Stimulated activated effector memory CD8-positive, alpha-beta T cell treated with anti-CD3 and anti-CD28 coated beads, Interleukin-12 subunit alpha, Interleukin-12 subunit beta, amount 100 ng/mL, for 72 hours (primary cell): Measurements from ENCODE around the gene CPNE5.
A peak's percentile ranks its signal among the peaks of the same experiment; 100 is the strongest.

Experiments
- ATAC-seq: fragments of 150-1000 bp; cut with Tn5 transposase; 2 replicates; pipeline ENCODE4 v1.10.0; 2021
- DNase-seq, 2 donors: peaks; one replicate each; pipeline ENCODE4 v3.0.0; 2021 to 2022; ENCODE audit warnings: low spot score in 2 of 2
- H3K27ac Mint-ChIP-seq: one replicate; pipeline ENCODE4 v1.8.0; 2022; ENCODE audit warnings: mild to moderate bottlenecking, mixed read lengths
- H3K36me3 Mint-ChIP-seq: one replicate; pipeline ENCODE4 v1.8.0; 2022; ENCODE audit warnings: mild to moderate bottlenecking, mixed read lengths
- H3K4me1 Mint-ChIP-seq: one replicate; pipeline ENCODE4 v1.8.0; 2022; ENCODE audit warnings: mixed read lengths
- H3K4me3 Mint-ChIP-seq: one replicate; pipeline ENCODE4 v1.8.0; 2022; ENCODE audit warnings: mild to moderate bottlenecking, mixed read lengths
- H3K9me3 Mint-ChIP-seq: one replicate; pipeline ENCODE4 v1.8.0; 2022; ENCODE audit warnings: mixed read lengths

Gene CPNE5

DNA sequence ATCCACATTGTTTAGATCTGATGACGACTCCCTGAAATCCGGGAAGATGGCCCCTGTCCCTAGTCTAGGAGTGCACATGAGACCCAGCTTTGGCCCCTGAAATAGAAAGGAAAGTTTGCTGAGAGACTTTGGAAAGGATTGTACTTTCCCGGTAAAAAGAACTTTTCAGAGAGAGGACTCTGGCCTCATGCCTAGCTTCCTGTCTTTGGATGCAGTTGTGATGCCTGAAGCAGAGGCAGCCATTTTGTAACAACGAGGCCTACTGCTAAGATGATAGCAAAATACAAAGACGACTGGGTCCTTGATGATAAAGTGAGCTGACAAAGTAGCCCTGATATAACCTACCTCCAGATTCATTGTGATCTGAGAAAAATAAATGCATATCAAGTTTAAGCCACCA lies 6.9 kb downstream of the CPNE5 start:
- ATAC-seq (no peak), DNase-seq (no peak)
- H3K27ac Mint-ChIP-seq = no peak overlapping the region
- peaks cover 8% of the 10 kb centered on the region for H3K4me1 Mint-ChIP-seq
- H3K9me3 Mint-ChIP-seq = no peaks in the 10 kb centered on the region
- H3K4me3 Mint-ChIP-seq = no peak overlapping the region
- no peaks in the 10 kb centered on the region for H3K36me3 Mint-ChIP-seq

DNA sequence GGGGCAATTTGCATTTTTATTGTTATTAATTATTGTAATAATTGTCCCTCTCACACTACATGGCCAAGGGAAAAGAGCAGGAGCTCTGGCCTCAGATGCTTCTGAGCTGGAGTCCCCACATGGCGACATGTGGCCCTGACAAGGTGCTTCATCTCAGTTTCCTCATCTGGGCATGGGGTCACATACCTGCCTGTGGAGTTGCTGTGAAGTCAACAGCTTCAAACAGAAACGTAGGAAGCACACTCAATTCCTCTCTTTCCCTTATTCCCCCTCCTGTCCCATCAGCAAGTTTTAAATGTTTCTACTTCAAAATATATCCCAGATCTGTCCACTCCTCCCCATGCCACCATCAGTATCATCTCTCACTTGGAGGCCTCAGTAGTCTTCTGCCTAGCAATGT lies 8.7 kb downstream of the CPNE5 start:
- ATAC-seq = no peak
- no peak for DNase-seq
- no peak overlapping the region for H3K4me3 Mint-ChIP-seq
- no peaks in the 10 kb centered on the region for H3K36me3 Mint-ChIP-seq
- H3K27ac Mint-ChIP-seq = no peak overlapping the region
- no peaks in the 10 kb centered on the region for H3K9me3 Mint-ChIP-seq
- peaks cover 10% of the 10 kb centered on the region for H3K4me1 Mint-ChIP-seq

DNA sequence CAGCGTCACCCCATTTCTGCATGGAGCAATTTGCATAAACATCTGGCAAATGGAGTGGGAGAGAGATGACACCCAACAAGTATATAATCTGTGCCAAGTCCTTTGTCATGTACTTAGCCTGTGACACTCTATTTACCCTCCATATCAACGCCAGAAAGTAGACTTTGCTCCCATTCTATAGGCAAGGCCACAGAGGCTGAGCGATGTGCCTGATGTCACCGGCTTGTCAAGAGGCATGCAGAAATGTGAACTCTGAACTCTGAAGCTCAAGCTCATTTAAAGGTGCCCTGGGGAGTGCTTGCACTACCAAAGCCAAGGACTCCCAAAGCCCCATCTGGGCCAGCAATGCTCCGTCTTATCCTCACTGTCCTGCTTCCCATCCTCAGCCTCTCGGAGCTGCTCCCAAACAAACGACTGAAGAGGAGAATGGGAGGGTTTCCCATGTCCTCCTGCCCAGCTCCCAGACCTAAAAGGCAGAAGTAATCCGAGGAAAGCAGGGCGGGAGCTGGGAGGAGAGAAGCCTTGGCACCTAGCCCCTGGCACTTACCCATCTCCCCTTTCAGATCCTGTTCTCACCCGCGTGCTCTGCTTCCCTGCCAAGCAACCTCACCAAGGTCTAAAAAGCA lies 9.2 kb downstream of the CPNE5 start:
- ATAC-seq (no peak), DNase-seq (no peak)
- no peaks in the 10 kb centered on the region for H3K36me3 Mint-ChIP-seq
- H3K4me1 Mint-ChIP-seq = peaks cover 10% of the 10 kb centered on the region
- no peaks in the 10 kb centered on the region for H3K9me3 Mint-ChIP-seq
- H3K27ac Mint-ChIP-seq = no peak overlapping the region
- no peak overlapping the region for H3K4me3 Mint-ChIP-seq

DNA sequence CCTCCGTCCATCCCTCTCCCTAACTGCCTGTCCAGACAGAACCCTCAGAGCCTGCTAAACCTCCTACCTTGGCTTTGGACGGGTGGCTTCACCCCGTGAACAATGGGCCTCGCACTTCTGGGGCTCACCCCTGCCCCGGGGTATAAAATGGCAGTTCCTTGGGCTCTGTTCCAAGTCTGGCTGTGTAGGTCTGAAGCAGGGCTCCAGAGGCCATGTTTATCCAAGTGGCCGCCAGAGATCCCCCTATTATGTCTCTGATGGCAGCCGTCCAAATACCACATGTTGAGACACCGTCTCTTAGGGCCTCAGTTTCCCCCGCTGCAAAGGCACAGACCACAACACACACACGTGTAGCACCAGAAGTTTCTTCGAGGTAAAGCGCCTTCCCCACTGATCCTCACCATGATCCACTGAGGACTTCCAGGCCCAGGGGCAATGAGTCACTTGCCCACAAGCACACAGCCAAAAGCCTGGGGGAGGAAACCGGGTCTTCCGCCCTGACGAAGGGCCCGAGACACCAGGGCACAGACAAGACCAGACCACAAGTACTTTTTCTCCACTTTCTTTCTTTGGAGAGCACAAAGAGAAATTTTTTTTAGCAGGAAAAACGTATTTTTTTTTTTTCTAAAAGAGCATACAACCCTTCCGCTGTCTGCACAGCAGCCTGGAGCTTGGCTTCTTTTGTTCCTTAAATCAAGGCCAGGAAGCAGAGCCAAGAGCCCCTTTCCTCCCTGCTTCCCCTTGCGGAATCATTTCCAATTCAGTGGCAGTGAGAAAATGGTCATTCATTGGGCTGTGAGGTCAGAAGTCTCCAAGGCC lies 11.8 kb downstream of the CPNE5 start:
- H3K27ac Mint-ChIP-seq = no peak overlapping the region
- peaks cover 10% of the 10 kb centered on the region for H3K4me1 Mint-ChIP-seq
- peak; percentile 73 for ATAC-seq
- no peaks in the 10 kb centered on the region for H3K9me3 Mint-ChIP-seq
- DNase-seq = no peak
- H3K4me3 Mint-ChIP-seq = no peak overlapping the region
- H3K36me3 Mint-ChIP-seq = no peaks in the 10 kb centered on the region

DNA sequence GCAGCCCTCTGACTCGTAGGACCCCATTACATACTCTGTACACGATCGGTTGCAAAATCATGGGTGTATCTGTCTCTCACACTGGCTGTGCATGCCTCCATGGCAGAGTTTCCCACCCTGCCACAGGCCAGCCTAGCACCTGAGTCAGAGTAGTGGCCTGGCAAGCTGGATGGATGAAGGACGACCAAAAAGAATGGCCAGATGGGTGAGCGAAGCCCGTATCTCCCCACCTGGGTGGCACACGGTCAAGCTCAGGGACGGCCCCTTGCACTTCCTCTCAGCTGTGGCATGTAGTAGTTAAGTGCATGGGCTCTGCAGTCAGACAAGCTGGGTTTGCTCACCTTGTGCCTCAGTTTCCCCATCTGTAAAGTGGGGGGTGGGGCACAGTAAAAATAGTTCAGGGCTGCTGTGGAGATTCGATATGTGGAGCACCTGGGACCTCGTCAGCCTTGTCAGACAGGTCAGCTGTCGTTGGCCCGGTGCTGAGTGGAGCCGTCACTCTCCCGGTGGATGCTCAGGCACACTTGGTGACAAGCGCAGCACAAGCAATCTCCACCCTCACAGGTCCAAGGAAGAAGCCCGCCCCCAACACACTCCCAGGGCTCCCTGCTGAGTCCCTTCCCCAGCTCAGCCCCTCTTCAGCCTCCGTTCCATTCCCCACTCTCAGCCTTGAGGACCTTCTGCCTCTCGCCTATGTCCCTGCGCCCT lies 12.6 kb downstream of the CPNE5 start:
- H3K27ac Mint-ChIP-seq = peak overlapping the region; percentile 5
- peaks cover 10% of the 10 kb centered on the region for H3K4me1 Mint-ChIP-seq
- H3K36me3 Mint-ChIP-seq = no peaks in the 10 kb centered on the region
- ATAC-seq = no peak
- no peak for DNase-seq
- no peak overlapping the region for H3K4me3 Mint-ChIP-seq
- no peaks in the 10 kb centered on the region for H3K9me3 Mint-ChIP-seq

DNA sequence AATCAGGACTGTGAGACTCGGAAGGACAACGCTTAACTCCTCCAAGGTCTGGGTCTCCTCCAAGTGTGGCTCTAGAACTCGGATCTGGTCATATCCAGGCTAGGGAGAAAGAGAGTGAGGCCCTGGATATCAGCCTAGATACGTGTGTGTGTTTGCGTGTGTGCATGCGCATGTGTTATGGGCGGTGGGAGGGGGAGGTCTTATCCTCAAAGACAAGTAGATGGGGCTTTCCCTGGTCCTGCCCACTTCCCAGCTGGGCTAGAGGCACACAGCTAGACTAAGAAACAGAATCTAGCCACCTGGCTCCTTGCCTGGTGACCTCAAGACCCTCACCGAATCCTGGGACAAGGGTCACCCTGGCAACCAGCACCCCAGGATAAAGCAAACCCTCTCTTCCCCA lies 13.2 kb downstream of the CPNE5 start:
- ATAC-seq = no peak
- no peak overlapping the region for H3K4me3 Mint-ChIP-seq
- peak overlapping the region; percentile 5 for H3K27ac Mint-ChIP-seq
- no peaks in the 10 kb centered on the region for H3K9me3 Mint-ChIP-seq
- DNase-seq = no peak
- H3K36me3 Mint-ChIP-seq = no peaks in the 10 kb centered on the region
- H3K4me1 Mint-ChIP-seq = peaks cover 10% of the 10 kb centered on the region

DNA sequence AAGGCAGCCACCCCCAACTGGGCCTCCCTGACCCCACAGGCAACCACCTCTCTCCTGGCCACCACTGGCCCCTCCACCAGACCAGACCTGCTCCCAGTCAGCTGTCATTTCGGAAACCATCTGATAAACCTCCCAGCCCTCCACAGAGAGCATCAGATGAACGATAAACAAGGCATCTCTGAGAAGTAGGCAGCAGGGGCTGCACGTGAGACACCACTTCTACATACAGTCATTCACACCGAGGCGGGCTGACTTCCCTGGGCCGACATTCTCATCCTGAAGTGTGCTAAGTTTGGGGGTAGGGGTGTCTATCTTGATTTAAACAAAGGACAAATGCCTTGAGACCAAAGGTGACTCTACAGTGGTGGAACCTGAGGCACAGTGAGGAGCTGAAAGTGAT lies 13.8 kb downstream of the CPNE5 start:
- Mint-ChIP-seq H3K27ac (peak overlapping the region; percentile 38), H3K4me1 (peaks cover 10% of the 10 kb centered on the region), H3K36me3 (no peaks in the 10 kb centered on the region), H3K4me3 (no peak overlapping the region), H3K9me3 (no peaks in the 10 kb centered on the region)
- DNase-seq (no peak), ATAC-seq (no peak)

DNA sequence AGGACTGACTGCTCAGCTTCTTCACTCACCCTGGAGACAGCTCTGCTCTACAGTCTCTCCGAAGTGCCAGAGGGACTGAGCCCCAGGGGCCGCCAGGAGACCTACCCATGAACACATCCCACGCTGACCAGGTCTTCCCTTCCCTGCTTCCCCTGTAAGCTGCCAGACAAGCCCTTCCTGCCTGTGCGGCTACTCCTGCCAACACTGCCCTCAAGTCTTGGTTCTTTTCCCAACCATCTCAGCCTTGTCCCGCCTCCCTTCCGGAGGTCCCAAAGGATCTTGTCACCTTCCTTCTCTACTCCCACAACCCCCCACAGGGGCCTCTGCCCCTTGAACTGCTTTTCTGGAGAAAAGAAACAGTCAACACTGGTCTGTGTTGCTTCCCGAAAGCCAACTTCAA lies 15.0 kb downstream of the CPNE5 start:
- H3K4me1 Mint-ChIP-seq = peaks cover 10% of the 10 kb centered on the region
- ATAC-seq (no peak), DNase-seq (no peak)
- H3K4me3 Mint-ChIP-seq = no peak overlapping the region
- no peaks in the 10 kb centered on the region for H3K9me3 Mint-ChIP-seq
- no peak overlapping the region for H3K27ac Mint-ChIP-seq
- H3K36me3 Mint-ChIP-seq = no peaks in the 10 kb centered on the region

DNA sequence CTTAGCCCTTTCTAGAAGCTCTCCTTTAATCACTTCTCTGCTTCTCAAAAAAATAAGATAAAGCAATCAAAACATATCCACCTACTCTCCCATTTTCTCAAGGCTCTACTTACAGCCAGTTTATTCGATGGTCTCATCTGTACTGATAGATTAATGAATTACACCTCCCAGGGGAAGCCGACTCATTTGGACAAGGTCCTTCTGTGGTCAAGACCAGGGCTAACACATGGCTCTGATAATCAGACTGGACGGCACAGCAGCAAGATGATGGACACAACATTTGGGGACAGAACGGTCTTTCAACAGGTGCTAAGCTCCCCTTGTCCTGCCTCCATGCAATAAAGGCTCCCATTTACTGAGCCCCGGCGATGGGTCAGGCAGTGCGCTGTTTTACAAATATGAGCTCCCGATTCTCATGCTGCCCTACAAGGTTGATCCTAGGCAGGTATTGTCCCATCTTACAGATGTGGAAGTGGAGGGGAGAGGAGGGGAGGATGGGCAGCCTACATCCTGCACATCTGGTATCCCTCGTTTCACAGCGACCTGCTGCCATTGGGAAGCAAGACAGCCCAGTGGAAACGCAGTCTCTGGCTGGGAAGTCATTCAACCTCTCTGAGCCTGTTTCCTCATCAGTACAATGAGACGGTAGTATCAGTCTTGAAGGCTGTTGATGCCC lies 15.7 kb downstream of the CPNE5 start:
- H3K36me3 Mint-ChIP-seq = no peaks in the 10 kb centered on the region
- DNase-seq (no peak), ATAC-seq (no peak)
- no peak overlapping the region for H3K4me3 Mint-ChIP-seq
- no peak overlapping the region for H3K27ac Mint-ChIP-seq
- H3K4me1 Mint-ChIP-seq = peaks cover 10% of the 10 kb centered on the region
- H3K9me3 Mint-ChIP-seq = no peaks in the 10 kb centered on the region

DNA sequence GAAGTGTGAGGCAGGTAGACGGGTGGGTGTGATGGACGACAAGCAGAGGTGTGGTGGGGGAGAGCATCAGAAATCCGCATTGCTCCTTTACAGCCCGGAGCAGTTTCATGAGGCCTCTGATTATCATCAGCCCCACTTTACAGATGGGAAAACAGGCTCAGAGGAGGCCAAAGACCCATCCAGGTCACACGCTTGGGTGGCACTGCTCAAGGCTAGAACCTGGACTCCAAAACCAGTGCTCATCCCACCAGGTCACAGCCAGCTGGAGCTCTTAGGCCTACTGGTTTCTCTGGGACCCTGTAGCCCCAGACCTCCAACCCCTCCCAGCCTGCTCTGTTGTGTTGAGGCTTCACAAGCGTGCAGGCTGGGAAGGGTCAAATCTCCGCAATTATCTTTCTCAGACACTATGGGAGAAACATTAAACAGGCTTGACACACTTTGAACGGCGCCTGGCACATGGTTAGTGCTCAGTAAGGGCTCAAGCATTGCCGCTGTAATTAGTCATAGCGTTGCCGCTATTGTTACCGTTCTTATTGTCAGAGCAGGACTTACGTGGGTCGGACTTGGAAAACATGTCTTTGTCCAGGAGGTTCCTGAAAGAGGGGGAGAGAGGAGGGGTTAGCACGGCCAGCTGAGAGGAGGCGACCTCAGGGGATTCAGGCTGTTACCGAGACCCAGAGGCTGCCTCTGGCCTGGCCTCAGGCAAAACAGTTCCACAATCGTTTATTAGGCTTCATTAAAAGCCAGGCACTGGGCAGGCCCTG lies 16.6 kb downstream of the CPNE5 start:
- no peak overlapping the region for H3K4me3 Mint-ChIP-seq
- ATAC-seq (no peak), DNase-seq (no peak)
- H3K4me1 Mint-ChIP-seq = peaks cover 6% of the 10 kb centered on the region
- no peak overlapping the region for H3K27ac Mint-ChIP-seq
- H3K9me3 Mint-ChIP-seq = no peaks in the 10 kb centered on the region
- H3K36me3 Mint-ChIP-seq = no peaks in the 10 kb centered on the region

DNA sequence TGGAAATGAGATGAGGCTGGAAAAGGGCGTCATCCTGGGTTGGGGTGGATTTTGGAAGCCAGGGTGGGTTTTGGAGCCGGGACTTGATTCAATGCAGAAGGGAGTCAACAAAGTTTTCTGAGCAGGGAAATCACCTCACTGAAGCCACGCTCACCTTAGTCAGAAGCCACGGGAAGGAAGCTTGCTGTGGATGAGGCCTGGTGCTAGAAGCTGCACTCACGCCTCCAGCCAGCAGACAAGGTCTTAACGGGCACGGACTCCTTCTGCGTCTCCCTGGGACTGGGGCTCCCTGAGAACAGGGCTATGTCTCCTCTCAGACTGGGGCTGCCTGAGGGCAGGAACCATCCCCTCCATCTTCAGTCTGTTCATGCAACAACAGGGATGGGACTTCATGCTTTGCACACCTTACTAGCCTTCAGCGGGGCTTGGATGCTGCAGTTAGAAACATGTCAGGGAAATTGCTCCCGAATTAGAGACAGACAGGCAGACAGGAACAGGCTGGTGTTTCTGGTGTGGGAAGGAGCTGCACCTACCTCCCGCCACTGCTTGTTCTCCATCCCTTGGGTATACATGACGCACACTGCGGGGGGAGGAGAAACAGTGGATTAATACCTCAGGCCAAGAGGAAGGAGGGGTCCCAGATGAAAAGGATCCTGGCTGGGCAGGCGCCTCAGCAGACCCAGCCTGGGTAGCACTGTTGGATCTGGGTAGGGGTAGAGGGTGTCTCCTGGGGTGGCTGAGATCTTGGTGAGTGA lies 17.5 kb downstream of the CPNE5 start:
- no peaks in the 10 kb centered on the region for H3K36me3 Mint-ChIP-seq
- no peak overlapping the region for H3K27ac Mint-ChIP-seq
- DNase-seq (no peak), ATAC-seq (no peak)
- no peak overlapping the region for H3K4me3 Mint-ChIP-seq
- no peaks in the 10 kb centered on the region for H3K4me1 Mint-ChIP-seq
- no peaks in the 10 kb centered on the region for H3K9me3 Mint-ChIP-seq

DNA sequence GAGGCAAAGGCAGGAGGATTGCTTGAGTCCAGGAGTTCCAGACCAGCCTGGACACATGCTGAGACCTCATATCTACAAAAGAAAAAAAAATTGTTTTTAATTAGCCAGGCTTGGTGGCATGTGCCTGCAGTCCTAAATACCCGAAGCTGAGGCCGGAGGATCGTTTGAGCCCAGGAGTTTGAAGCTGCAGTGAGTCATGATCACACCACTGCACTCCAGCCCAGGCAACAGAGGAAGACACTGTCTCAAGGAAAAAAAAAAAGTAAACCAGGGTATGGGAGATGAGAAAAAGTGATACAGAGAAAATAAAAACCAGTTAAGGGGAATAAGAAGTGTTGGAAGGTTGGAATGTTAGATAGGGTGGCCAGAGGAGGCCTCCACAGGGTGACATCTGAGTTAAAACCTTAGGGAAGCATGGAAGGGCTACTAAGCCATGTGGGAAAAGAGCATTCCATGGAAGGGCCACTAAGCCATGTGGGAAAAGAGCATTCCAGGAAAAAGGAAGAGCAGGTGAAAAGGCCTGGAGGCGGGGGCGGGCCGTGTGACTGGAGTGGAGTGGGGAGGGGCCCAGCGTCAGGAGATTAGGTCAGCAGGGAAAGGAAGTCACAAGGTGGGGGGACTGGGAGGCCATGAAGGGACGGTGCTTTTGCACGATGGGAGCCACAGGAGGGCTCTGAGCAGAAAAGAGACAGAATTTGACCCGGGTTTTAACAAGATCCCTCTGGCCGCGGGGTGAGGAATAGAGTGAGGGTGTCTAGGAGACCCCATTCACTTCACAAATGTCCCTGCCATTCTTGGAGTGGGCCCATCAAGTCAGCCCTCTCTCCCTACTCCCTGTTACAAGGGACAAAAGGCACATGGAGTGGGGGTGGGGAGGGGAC lies 18.3 kb downstream of the CPNE5 start:
- DNase-seq (no peak), ATAC-seq (no peak)
- Mint-ChIP-seq H3K27ac (no peak overlapping the region), H3K4me3 (no peak overlapping the region), H3K9me3 (no peaks in the 10 kb centered on the region), H3K4me1 (no peaks in the 10 kb centered on the region), H3K36me3 (no peaks in the 10 kb centered on the region)

DNA sequence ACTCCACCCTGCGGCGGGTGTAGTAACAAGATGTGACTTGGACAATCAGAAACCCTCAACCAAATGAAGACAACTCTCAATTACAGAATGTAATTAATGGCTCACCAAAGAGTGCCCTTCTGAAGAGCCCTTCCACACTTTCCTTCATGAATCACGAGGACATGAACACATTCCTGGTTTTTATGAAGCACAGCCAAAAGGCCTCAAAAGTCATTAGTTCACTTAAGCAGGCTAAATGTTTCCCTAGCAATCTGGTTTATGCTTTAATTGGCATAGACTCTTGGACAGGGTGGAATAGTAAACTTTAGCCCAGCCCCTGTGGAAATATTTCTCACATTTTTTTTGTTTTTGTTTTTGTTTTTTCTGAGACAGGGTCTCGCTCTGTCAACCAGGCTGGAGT lies 20.5 kb downstream of the CPNE5 start:
- DNase-seq (no peak), ATAC-seq (no peak)

DNA sequence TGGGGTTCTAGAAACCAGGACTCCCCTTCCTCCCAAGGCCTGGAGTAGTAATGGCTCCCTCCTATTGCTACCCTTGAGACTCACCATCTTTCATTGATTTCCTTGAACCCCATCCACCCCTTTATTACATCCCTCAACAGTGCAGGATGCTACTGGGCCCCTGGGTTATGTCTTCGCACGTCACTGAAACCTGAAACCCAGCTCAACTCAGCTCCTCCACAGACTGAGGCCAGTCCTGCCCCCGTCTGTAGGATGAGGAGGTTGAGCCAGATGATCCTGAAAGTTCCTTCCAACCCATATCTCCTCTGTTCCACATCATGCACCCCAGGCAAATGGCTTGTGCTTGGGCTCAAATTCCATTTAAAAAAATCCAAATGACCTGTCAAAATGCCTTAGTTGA lies 21.4 kb downstream of the CPNE5 start:
- Mint-ChIP-seq H3K4me1 (no peaks in the 10 kb centered on the region), H3K36me3 (no peaks in the 10 kb centered on the region), H3K4me3 (no peak overlapping the region), H3K9me3 (no peaks in the 10 kb centered on the region), H3K27ac (no peak overlapping the region)
- DNase-seq (no peak), ATAC-seq (no peak)

More for the DNA sequence above, 20.5 kb downstream of the CPNE5 start:
- no peaks in the 10 kb centered on the region for H3K9me3 Mint-ChIP-seq
- H3K36me3 Mint-ChIP-seq = no peaks in the 10 kb centered on the region
- no peak overlapping the region for H3K4me3 Mint-ChIP-seq
- no peaks in the 10 kb centered on the region for H3K4me1 Mint-ChIP-seq
- H3K27ac Mint-ChIP-seq = no peak overlapping the region
